Stimulated activated CD4-positive, alpha-beta T cell treated with anti-CD3 and anti-CD28 coated beads, Interleukin-1b, Interleukin-23, amount 100 ng/mL, for 1 hour (primary cell): ENCODE measurements around the gene LRRC66.

Experiments
- DNase-seq, 2 donors: peaks; one replicate each; pipeline ENCODE4 v3.0.0-alpha.2; 2020; ENCODE audit warnings: low read depth in 2 of 2

The LRRC66 gene

DNA sequence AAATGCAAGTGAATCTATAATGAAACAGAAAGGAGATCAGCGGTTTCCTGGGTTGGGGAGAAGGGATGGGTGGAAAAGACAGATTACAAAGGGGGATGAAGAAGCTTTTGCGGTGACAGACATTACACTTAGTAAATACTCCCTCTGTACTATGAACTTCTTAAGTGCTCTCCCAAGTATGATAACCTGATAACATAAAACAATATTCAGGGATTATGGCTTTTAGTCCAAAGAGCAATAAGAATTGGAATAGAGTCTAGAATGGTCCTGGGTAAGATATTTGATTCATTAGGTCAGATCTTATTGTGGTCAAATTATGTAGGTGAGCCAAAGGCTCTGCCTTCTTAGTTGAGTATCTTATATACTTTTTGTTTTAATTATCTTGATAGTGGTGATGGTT lies 9.2 kb downstream of the LRRC66 start:
- DNase-seq, result no peak

GRCh38 chr4:52006887-52007286 lies 13.3 kb downstream of the LRRC66 start:
- DNase-seq, result no peak

GRCh38 chr4:52005604-52006273 lies 14.4 kb downstream of the LRRC66 start:
- no peak for DNase-seq

GRCh38 chr4:52004414-52004813 lies 15.7 kb downstream of the LRRC66 start:
- no peak for DNase-seq

DNA sequence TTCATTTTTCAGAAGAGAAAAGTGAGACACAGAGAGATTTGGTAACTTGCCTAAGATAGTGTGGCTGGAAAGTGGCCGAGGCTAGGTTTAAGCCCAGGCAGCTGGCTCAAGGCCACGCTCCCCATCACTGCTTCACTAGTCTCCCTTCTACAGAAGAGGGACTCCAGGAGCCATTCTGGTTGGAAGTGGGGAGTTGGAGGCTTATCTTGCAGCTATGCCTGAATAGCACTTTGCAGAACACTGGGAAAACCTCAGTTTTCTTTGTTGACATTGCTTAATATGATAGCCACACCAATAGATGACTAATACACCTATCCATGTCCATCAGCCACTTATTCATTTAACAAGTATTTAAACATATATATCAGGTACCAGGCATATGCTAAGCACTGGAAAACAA lies 18.5 kb downstream of the LRRC66 start:
- no peak for DNase-seq

DNA sequence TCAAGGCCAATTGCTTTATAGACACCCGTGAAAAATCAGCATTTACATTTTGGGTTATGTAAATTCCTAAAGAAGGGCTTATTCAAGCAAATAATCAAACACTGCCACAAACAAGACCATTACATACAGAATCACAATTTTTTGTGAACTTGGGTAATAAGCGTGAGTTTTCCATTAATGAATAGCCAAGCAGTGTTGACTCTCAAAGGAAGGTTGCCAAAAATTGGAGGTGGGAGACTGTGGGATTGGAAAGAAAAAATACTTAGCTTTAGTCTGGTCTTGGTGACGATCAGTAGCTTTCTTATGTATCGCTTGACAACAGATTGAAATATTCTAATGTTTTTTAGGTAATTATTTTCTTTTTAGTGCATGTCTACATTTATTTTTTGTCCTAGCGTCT lies 20.9 kb downstream of the LRRC66 start:
- no peak for DNase-seq

GRCh38 chr4:51998837-51999236 lies 21.3 kb downstream of the LRRC66 start:
- DNase-seq, result no peak

DNA sequence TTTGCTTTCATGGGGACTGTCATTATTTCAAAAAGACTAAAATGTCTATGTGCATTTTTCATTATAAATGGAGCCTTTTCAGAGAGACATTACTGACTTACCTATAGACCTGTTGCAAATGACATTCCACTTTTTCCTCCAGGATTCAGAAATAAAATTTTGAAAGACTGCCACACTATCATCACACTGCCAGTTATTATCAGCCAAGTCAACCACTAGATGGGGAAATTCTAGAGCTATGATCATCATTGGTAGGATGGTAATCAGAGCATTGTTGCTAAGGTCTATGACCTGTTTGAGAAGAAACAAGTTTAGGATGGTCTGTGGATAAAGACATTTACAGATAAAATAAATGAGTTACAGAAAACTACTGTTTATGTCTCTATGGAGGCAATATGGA lies 22.5 kb downstream of the LRRC66 start:
- no peak for DNase-seq

DNA sequence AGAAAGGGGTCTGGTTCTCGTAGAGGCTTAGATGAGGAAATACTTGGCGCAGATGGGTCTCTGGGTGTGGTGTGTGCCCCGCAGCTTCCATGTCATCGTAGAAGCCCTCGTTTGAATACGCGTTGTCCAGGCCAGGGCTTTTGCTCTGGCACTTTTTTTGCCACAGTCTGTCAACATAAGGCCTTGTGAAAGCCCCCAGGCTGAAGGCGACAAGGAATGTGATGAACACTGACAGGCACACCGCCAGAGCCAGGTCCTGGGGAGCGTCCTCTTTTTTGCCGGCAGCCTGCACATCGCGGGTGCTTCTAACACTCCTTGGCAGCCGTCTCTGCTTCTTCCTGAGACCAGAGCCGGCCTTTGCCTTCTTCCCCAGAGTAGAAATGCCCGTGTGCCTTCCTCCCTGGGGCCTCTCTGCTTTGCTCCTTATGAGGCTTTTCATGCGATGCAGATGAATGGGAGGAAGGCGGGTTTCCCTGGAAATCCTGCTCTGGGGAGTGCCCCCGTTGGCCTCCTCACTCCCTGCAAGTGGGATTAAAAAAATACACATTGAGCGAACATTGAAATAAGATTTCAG lies 24.4 kb downstream of the LRRC66 start:
- no peak for DNase-seq

- DNase-seq, result no peak
These were observed 54.3 kb downstream of the LRRC66 start for GRCh38 chr4:51965862-51966261.

DNA sequence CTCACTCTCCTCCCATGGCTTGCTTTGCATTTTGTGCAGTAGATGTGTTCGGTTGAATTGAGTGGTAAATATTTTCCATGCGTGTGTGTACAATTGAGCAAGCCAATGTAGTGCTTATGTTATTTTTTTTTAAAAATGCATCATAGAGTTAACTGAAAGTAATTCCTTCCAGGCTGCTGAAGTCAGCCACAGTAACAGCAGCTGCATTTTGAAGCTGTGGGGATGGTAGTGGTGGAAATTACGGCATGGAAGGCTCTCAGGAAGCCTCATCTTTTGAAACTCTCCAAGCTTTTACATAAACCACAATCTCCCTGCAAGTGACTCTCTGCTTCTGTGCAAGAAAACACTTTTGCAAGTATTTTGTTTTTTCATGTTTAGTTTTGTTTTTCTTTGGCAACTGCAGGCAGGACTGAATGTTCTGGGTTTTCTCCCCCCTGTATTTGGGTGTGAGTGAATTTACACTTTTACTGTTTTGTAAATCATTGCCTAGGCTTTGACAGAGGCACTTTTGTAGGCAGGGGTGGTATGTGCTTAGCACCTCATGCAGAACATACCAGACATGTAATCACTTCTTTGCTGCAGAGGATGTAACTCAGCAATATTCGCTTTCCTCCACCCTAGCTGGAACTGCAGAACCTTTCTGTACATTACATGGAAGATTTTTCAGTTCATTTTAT lies 56.2 kb downstream of the LRRC66 start:
- DNase-seq, result no peak

- DNase-seq, result no peak
These were observed 59.7 kb downstream of the LRRC66 start for GRCh38 chr4:51960486-51960885.

- no peak for DNase-seq
These were observed 61.8 kb downstream of the LRRC66 start for GRCh38 chr4:51958199-51958968.
